HCT116 (cell line): ENCODE measurements around the gene TOMM70. TPM values are rescaled to one million over a fixed set of nuclear protein-coding genes. Genes with fewer than 3 reads are reported as not detected.

ENCODE experiments used
- ATAC-seq: fragments of 200-7000 bp; cut with Tn5 transposase; 2 replicates; pipeline ENCODE4 v1.9.1; 2020; ENCODE audit warnings: mild to moderate bottlenecking, moderate library complexity
- BruUV-seq: library from RNA; stranded (reverse); fragments of 400-500 nt; replicated peaks from 2 replicates; lab custom pipeline; 2021; lab: Mats Ljungman, UMichigan
- CTCF ChIA-PET: fragments of 300-600 bp; sonication (Branson Sonifier 250); formaldehyde crosslinking; loops from one replicate; lab custom pipeline; 2021; ENCODE audit warnings: antibody characterized with exemption; lab: Charles Lee
- POLR2A ChIA-PET: fragments of 300-600, 350-600 bp; sonication (Branson Sonifier 250); formaldehyde crosslinking; loops from one replicate; lab custom pipeline; 2021; ENCODE audit warnings: antibody characterized with exemption; lab: Charles Lee
- RAD21 ChIA-PET, 2 experiments: fragments of 300-600 bp; sonication (Branson Sonifier 250); formaldehyde crosslinking; loops; one replicate each; lab custom pipeline; 2023; ENCODE audit warnings: low total read pairs in 2 of 2; ENCODE audit not compliant: uncharacterized antibody in 2 of 2, unreplicated experiment in 2 of 2, low non-redundant PET in 1 of 2; lab: Charles Lee
- DNase-seq: peaks from one replicate; pipeline ENCODE4 v3.0.0-alpha.2; 2010; ENCODE audit warnings: low read depth, low spot score
- H2AFZ ChIP-seq: fragments of 200-600 bp; shearing (Covaris generic), sonication (generic); 2 replicates; pipeline ENCODE4 v1.6.1; 2017; ENCODE audit warnings: low read depth, mixed run types, mixed read lengths, antibody characterized with exemption, low read length; ENCODE audit not compliant: poor library complexity, severe bottlenecking
- H3K27ac ChIP-seq: 2 replicates; pipeline ENCODE4 v1.5.1; 2012; ENCODE audit warnings: low read depth, low read length
- H3K27me3 ChIP-seq: fragments of 200-600 bp; sonication (generic); 2 replicates; pipeline ENCODE4 v1.6.1; 2016; ENCODE audit warnings: mixed run types, low read length, mixed read lengths; ENCODE audit not compliant: insufficient read depth
- H3K36me3 ChIP-seq, 2 experiments: fragments of 200-500 bp in 1 of 2; fragments of 200-600 bp in 1 of 2; sonication (Bioruptor generic) in 1 of 2; sonication (generic) in 1 of 2; 2 replicates each; pipeline versions ENCODE4 v1.5.1 to v1.6.1; 2014 to 2016; ENCODE audit warnings: low read length in 2 of 2, inconsistent platforms in 1 of 2, mixed read lengths in 1 of 2, mixed run types in 1 of 2; ENCODE audit not compliant: insufficient read depth in 2 of 2, control insufficient read depth in 1 of 2
- H3K4me1 ChIP-seq, 2 experiments: fragments of 200-600 bp in 1 of 2; sonication (generic) in 1 of 2; 2 replicates each; pipeline versions ENCODE4 v1.5.1 to v1.6.1; 2012 to 2017; ENCODE audit warnings: low read length in 2 of 2, inconsistent platforms in 1 of 2, mild to moderate bottlenecking in 1 of 2, mixed read lengths in 1 of 2, mixed run types in 1 of 2, moderate library complexity in 1 of 2; ENCODE audit not compliant: insufficient read depth in 2 of 2, control insufficient read depth in 1 of 2
- H3K4me2 ChIP-seq: fragments of 200-600 bp; sonication (generic); 2 replicates; pipeline ENCODE4 v1.6.1; 2017; ENCODE audit warnings: mixed run types, low read length, mixed read lengths
- H3K4me3 ChIP-seq, 2 experiments: fragments of 200-600 bp in 1 of 2; sonication (generic) in 1 of 2; replicated peaks in 1 of 2; 2 replicates each; pipeline ENCODE4 v1.5.1; 2011 to 2016; ENCODE audit warnings: low read length in 2 of 2, control low read depth in 1 of 2, low read depth in 1 of 2, mild to moderate bottlenecking in 1 of 2, mixed read lengths in 1 of 2, mixed run types in 1 of 2
- H3K79me2 ChIP-seq: fragments of 200-600 bp; sonication (generic); 2 replicates; pipeline ENCODE4 v1.6.1; 2017; ENCODE audit warnings: mild to moderate bottlenecking, mixed run types, low read length, moderate library complexity, mixed read lengths; ENCODE audit not compliant: insufficient read depth
- H3K9ac ChIP-seq: fragments of 200-600 bp; sonication (generic); 2 replicates; pipeline ENCODE4 v1.6.1; 2016; ENCODE audit warnings: low read length, mixed read lengths
- H3K9me2 ChIP-seq: fragments of 200-600 bp; sonication (generic), shearing (Covaris generic); 2 replicates; pipeline ENCODE4 v1.6.1; 2017; ENCODE audit warnings: mixed run types, mild to moderate bottlenecking, moderate library complexity; ENCODE audit not compliant: insufficient read depth
- H3K9me3 ChIP-seq, 2 experiments: fragments of 200-500 bp in 1 of 2; fragments of 200-600 bp in 1 of 2; sonication (Bioruptor generic) in 1 of 2; sonication (generic) in 1 of 2; 2 replicates each; pipeline ENCODE4 v1.6.1; 2014 to 2017; ENCODE audit warnings: low read length in 2 of 2, mixed read lengths in 2 of 2, inconsistent platforms in 1 of 2, low read depth in 1 of 2, mild to moderate bottlenecking in 1 of 2, mixed run types in 1 of 2, moderate library complexity in 1 of 2; ENCODE audit not compliant: control insufficient read depth in 1 of 2, insufficient read depth in 1 of 2
- H4K20me1 ChIP-seq: fragments of 200-600 bp; sonication (generic), shearing (Covaris generic); 2 replicates; pipeline ENCODE4 v1.6.1; 2017; ENCODE audit warnings: mixed run types, mild to moderate bottlenecking, moderate library complexity; ENCODE audit not compliant: insufficient read depth
- CEBPB ChIP-seq: IDR thresholded peaks from 2 replicates; pipeline ENCODE4 v1.6.1; 2012; ENCODE audit warnings: low read depth
- EGR1 ChIP-seq: IDR thresholded peaks from 2 replicates; pipeline ENCODE4 v1.6.1; 2012; ENCODE audit warnings: low read depth
- ELF1 ChIP-seq: IDR thresholded peaks from 2 replicates; pipeline ENCODE4 v1.6.1; 2012; ENCODE audit warnings: low read depth, borderline replicate concordance
- EZH2 ChIP-seq: fragments of 200-600 bp; sonication (generic); IDR thresholded peaks from 2 replicates; pipeline ENCODE4 v1.6.1; 2017; ENCODE audit warnings: antibody characterized with exemption, mixed run types
- EZH2phosphoT487 ChIP-seq: fragments of 200-600 bp; IDR thresholded peaks from 2 replicates; pipeline ENCODE4 v1.6.1; 2018; ENCODE audit warnings: antibody characterized with exemption, borderline replicate concordance
- FOSL1 ChIP-seq: IDR thresholded peaks from 2 replicates; pipeline ENCODE4 v1.6.1; 2012; ENCODE audit warnings: low read depth
- JUND ChIP-seq: IDR thresholded peaks from 2 replicates; pipeline ENCODE4 v1.6.1; 2012
- MAX ChIP-seq: IDR thresholded peaks from 2 replicates; pipeline ENCODE4 v1.6.1; 2012
- POLR2AphosphoS5 ChIP-seq: IDR thresholded peaks from 2 replicates; pipeline ENCODE4 v1.6.1; 2011; ENCODE audit warnings: mild to moderate bottlenecking, low read depth, low read length, moderate library complexity
- SIN3A ChIP-seq: IDR thresholded peaks from 2 replicates; pipeline ENCODE4 v1.6.1; 2012; ENCODE audit warnings: low read depth
- SP1 ChIP-seq: IDR thresholded peaks from 2 replicates; pipeline ENCODE4 v1.6.1; 2012; ENCODE audit warnings: low read depth
- TCF7L2 ChIP-seq: IDR thresholded peaks from 2 replicates; pipeline ENCODE4 v1.7.0; 2011; ENCODE audit warnings: borderline replicate concordance, inconsistent platforms; ENCODE audit not compliant: insufficient read depth, insufficient read length; ENCODE audit errors: extremely low read depth
- YY1 ChIP-seq: IDR thresholded peaks from 2 replicates; pipeline ENCODE4 v1.6.1; 2011; ENCODE audit warnings: low read length, low read depth, moderate library complexity, mild to moderate bottlenecking; ENCODE audit not compliant: insufficient replicate concordance; ENCODE audit errors: extremely low read depth
- ZBTB33 ChIP-seq: IDR thresholded peaks from 2 replicates; pipeline ENCODE4 v1.6.1; 2011; ENCODE audit warnings: mild to moderate bottlenecking, low read length, moderate library complexity; ENCODE audit not compliant: insufficient replicate concordance; ENCODE audit errors: extremely low read depth
- ZFX ChIP-seq: fragments of 450-650 bp; IDR thresholded peaks from 2 replicates; pipeline ENCODE4 v1.6.1; 2017
- ZNF274 ChIP-seq: fragments of 200-500 bp; sonication (Bioruptor generic); IDR thresholded peaks from 2 replicates; pipeline ENCODE4 v1.6.1; 2014; ENCODE audit warnings: mild to moderate bottlenecking, low read depth, low read length, inconsistent platforms
- intact Hi-C: fragments of 100-400 bp; cut with micrococcal nuclease; formaldehyde crosslinking; loops from 2 replicates; pipeline ENCODE4 v1.10.0; 2022
- total RNA-seq: library from RNA; stranded (reverse); gene quantifications from one replicate; pipeline ENCODE4 v1.2.1, GENCODE V29; 2021; ENCODE audit not compliant: unreplicated experiment
- TF ChIP-seq, protein P1 (sequence below): IDR thresholded peaks from 2 replicates; pipeline ENCODE4 v1.6.1; 2012

TOMM70 gene
- total RNA-seq, 1 experiment from 2014 or later, result 54.9 TPM

DNA sequence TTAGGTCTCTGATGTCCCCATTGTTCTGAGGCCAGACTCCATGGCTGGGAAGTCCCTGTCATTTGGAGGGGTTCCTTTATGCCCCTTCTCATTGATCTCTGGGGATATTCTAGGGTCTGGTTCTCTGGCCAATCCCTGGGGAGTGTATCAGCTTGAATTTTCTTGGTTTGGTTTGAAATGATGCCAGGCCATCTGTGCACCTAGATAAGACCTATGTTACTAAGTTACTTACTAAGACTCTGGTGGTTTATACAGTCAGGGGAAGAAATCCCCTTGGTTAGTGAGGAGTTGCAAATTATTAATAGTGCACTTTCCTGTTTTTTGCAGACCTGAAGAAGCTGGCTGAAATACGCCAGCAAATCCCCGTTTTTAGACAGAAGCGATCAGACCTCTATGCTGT lies 46.0 kb downstream of the TOMM70 start:
- CTCF ChIA-PET, result no interaction called here
- Histone ChIP-seq H3K79me2 (no peaks in the 10 kb centered on the region), H3K4me3 (no peak overlapping the region), H3K4me2 (no peak overlapping the region), H3K27me3 (no peaks in the 10 kb centered on the region), H3K36me3 (peaks cover 5 to 27% of the 10 kb centered on the region in 2 experiments; a peak in 3 of 4 replicates), H3K4me1 (no peaks in the 10 kb centered on the region), H2AFZ (no peak overlapping the region), H3K9me3 (no peaks in the 10 kb centered on the region), H4K20me1 (no peaks in the 10 kb centered on the region), H3K9me2 (no peaks in the 10 kb centered on the region), H3K27ac (no peak overlapping the region), H3K9ac (no peak overlapping the region)
- RAD21 ChIA-PET, result no interaction called here
- intact Hi-C loops, result no loop called here
- no peak for ATAC-seq
- POLR2A ChIA-PET, result no interaction called here
- no peak for TF ChIP-seq TCF7L2
- no peak for TF ChIP-seq ELF1
- TF ChIP-seq CEBPB, result no peak
- no peak for TF ChIP-seq FOSL1
- no peak for TF ChIP-seq SIN3A
- no peak for TF ChIP-seq EZH2
- no peak for TF ChIP-seq JUND
- TF ChIP-seq POLR2AphosphoS5, result no peak
- TF ChIP-seq SP1, result no peak
- TF ChIP-seq EZH2phosphoT487, result no peak
- no peak for TF ChIP-seq MAX
- TF ChIP-seq, protein P1, sequence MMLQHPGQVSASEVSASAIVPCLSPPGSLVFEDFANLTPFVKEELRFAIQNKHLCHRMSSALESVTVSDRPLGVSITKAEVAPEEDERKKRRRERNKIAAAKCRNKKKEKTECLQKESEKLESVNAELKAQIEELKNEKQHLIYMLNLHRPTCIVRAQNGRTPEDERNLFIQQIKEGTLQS, result no peak
- TF ChIP-seq YY1, result no peak
- TF ChIP-seq ZFX, result no peak
- no peak for TF ChIP-seq ZBTB33
- no peak for TF ChIP-seq EGR1
- no peak for TF ChIP-seq ZNF274
- DNase-seq, result no peak
- BruUV-seq, result no TSS peak
